ENCODE measurements around the gene ATP1A2.
A peak's percentile ranks its signal among the peaks of the same experiment; 100 is the strongest.
"Not testable (repeated sequence)": the region's sequence is repeated elsewhere in the genome, so short reads cannot be mapped to it uniquely, and the experiment has no call there.

The ATP1A2 gene

DNA sequence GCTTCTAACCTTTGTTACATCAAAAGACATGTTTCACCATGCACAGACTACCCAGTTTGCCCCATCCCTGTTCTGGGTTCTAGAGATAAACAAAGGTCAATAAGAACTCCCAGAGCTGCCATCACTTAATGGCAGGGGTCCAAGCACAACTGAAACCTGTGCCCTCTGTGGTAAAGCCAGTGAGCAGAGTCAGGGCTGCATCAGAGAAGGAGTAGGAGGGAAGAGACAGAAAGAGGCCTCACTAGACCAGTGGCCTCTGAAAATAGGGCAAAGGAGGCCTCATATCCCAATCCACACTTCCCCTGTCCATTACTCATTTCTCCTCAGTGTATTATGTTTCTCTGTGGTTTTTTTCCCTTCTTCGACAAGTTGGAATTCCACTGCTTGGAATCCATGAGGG, 10.2 kb downstream of the ATP1A2 start:
- no peaks in the 10 kb centered on the region for H3K9me3 ChIP-seq (ENCODE audit: control insufficient read depth in 2 of 2, low read length in 2 of 2)
- H3K27ac ChIP-seq (ENCODE audit: low read length) = no peak overlapping the region
- peaks cover 32% of the 10 kb centered on the region for H3K4me1 ChIP-seq (ENCODE audit: control insufficient read depth, insufficient read depth, low read length)
- H3K27me3 ChIP-seq (ENCODE audit: control insufficient read depth in 1 of 2, insufficient read depth in 2 of 2, low read length in 2 of 2) = no peaks in the 10 kb centered on the region
- H3K9ac ChIP-seq (ENCODE audit: low read length in 2 of 2) = no peak overlapping the region
- H3K36me3 ChIP-seq (ENCODE audit: control insufficient read depth in 2 of 2, insufficient read depth in 2 of 2, low read length in 2 of 2) = peaks cover 61 to 83% of the 10 kb centered on the region in 2 donors
- H3K4me3 ChIP-seq (ENCODE audit: low read length in 2 of 2) = no peak overlapping the region

DNA sequence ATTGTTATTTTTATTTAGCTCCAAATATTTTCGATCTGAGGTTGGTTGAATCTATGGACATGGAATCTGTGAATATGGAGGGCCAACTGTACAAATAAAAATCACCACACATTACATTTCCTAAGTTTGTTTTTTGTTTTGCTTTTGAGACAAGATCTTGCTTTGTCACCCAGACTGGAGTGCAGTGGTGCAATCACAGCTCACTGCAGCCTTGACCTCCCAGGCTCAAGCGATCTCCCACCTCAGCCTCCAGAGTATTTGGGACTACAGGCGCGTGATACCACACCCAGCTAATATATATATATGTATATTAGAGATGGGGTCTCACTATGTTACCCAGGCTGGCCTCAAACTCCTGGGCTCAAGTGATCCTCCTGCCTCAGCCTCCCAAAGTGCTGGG, 10.8 kb downstream of the ATP1A2 start:
- H3K9me3 ChIP-seq (ENCODE audit: control insufficient read depth in 2 of 2, low read length in 2 of 2); H3K4me3 ChIP-seq (ENCODE audit: low read length in 2 of 2); H3K27me3 ChIP-seq (ENCODE audit: control insufficient read depth in 1 of 2, insufficient read depth in 2 of 2, low read length in 2 of 2); H3K27ac ChIP-seq (ENCODE audit: low read length); H3K9ac ChIP-seq (ENCODE audit: low read length in 2 of 2): not testable (repeated sequence)
- H3K36me3 ChIP-seq (ENCODE audit: control insufficient read depth in 2 of 2, insufficient read depth in 2 of 2, low read length in 2 of 2) = peaks cover 66 to 83% of the 10 kb centered on the region in 2 donors
- H3K4me1 ChIP-seq (ENCODE audit: control insufficient read depth, insufficient read depth, low read length) = peaks cover 36% of the 10 kb centered on the region

DNA sequence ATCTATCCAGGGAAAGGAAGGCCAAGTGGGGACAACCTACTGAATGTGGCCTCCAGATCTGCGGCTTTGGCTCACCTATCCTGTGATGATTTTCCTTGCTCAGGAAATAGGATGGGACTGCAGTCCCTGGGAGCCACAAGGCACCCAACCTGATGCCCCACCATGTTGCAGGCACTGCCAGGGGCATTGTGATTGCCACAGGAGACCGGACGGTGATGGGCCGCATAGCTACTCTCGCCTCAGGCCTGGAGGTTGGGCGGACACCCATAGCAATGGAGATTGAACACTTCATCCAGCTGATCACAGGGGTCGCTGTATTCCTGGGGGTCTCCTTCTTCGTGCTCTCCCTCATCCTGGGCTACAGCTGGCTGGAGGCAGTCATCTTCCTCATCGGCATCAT, 11.8 kb downstream of the ATP1A2 start:
- Histone ChIP-seq H3K27me3 (ENCODE audit: control insufficient read depth in 1 of 2, insufficient read depth in 2 of 2, low read length in 2 of 2) (no peaks in the 10 kb centered on the region), H3K9me3 (ENCODE audit: control insufficient read depth in 2 of 2, low read length in 2 of 2) (no peaks in the 10 kb centered on the region), H3K4me1 (ENCODE audit: control insufficient read depth, insufficient read depth, low read length) (peaks cover 44% of the 10 kb centered on the region), H3K36me3 (ENCODE audit: control insufficient read depth in 2 of 2, insufficient read depth in 2 of 2, low read length in 2 of 2) (peaks cover 67 to 80% of the 10 kb centered on the region in 2 donors), H3K27ac (ENCODE audit: low read length) (peak overlapping the region; percentile 37), H3K9ac (ENCODE audit: low read length in 2 of 2) (peak overlapping the region; percentile 2 to 7), H3K4me3 (ENCODE audit: low read length in 2 of 2) (no peak overlapping the region)

GRCh38 chr1:160127865-160128523, 12.4 kb downstream of the ATP1A2 start:
- no peaks in the 10 kb centered on the region for H3K27me3 ChIP-seq (ENCODE audit: control insufficient read depth in 1 of 2, insufficient read depth in 2 of 2, low read length in 2 of 2)
- H3K27ac ChIP-seq (ENCODE audit: low read length) = peak overlapping the region; percentile 37
- H3K4me3 ChIP-seq (ENCODE audit: low read length in 2 of 2) = no peak overlapping the region
- no peaks in the 10 kb centered on the region for H3K9me3 ChIP-seq (ENCODE audit: control insufficient read depth in 2 of 2, low read length in 2 of 2)
- peaks cover 44% of the 10 kb centered on the region for H3K4me1 ChIP-seq (ENCODE audit: control insufficient read depth, insufficient read depth, low read length)
- H3K36me3 ChIP-seq (ENCODE audit: control insufficient read depth in 2 of 2, insufficient read depth in 2 of 2, low read length in 2 of 2) = peaks cover 66 to 81% of the 10 kb centered on the region in 2 donors
- H3K9ac ChIP-seq (ENCODE audit: low read length in 2 of 2) = peak overlapping the region; percentile 2 to 7

GRCh38 chr1:160128636-160129035, 13.1 kb downstream of the ATP1A2 start:
- Histone ChIP-seq H3K36me3 (ENCODE audit: control insufficient read depth in 2 of 2, insufficient read depth in 2 of 2, low read length in 2 of 2) (peaks cover 66 to 78% of the 10 kb centered on the region in 2 donors), H3K9me3 (ENCODE audit: control insufficient read depth in 2 of 2, low read length in 2 of 2) (no peaks in the 10 kb centered on the region), H3K4me1 (ENCODE audit: control insufficient read depth, insufficient read depth, low read length) (peaks cover 44% of the 10 kb centered on the region), H3K27me3 (ENCODE audit: control insufficient read depth in 1 of 2, insufficient read depth in 2 of 2, low read length in 2 of 2) (no peaks in the 10 kb centered on the region), H3K9ac (ENCODE audit: low read length in 2 of 2) (no peak overlapping the region), H3K27ac (ENCODE audit: low read length) (peak overlapping the region; percentile 37), H3K4me3 (ENCODE audit: low read length in 2 of 2) (no peak overlapping the region)

- H3K27ac ChIP-seq (ENCODE audit: low read length) = peak overlapping the region; percentile 37
- no peaks in the 10 kb centered on the region for H3K27me3 ChIP-seq (ENCODE audit: control insufficient read depth in 1 of 2, insufficient read depth in 2 of 2, low read length in 2 of 2)
- no peak overlapping the region for H3K9ac ChIP-seq (ENCODE audit: low read length in 2 of 2)
- no peak overlapping the region for H3K4me3 ChIP-seq (ENCODE audit: low read length in 2 of 2)
- H3K9me3 ChIP-seq (ENCODE audit: control insufficient read depth in 2 of 2, low read length in 2 of 2) = no peaks in the 10 kb centered on the region
- H3K36me3 ChIP-seq (ENCODE audit: control insufficient read depth in 2 of 2, insufficient read depth in 2 of 2, low read length in 2 of 2) = peaks cover 66 to 75% of the 10 kb centered on the region in 2 donors
- H3K4me1 ChIP-seq (ENCODE audit: control insufficient read depth, insufficient read depth, low read length) = peaks cover 41% of the 10 kb centered on the region
Measured at GRCh38 chr1:160129046-160129445, 13.5 kb downstream of the ATP1A2 start.

DNA sequence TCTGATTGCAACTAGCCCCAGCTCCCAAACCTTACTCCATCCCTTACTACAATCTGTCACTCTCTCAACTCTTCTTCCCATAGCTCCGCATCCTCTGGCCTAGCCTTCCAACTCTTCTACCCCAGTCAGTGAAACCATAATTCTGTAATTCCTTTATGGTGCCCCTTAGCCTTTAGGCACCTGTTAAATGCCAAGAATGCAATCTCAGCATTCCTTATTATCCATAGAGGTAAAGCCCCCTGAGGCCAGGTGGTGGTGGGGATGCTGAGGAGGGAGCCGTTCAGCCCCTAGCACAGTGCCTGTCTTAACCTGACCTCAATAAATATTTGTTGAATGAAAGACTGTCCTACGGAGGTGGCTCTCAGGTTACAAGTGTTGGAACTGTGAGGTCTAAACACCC, 14.0 kb downstream of the ATP1A2 start:
- peaks cover 67 to 75% of the 10 kb centered on the region in 2 donors for H3K36me3 ChIP-seq (ENCODE audit: control insufficient read depth in 2 of 2, insufficient read depth in 2 of 2, low read length in 2 of 2)
- no peaks in the 10 kb centered on the region for H3K9me3 ChIP-seq (ENCODE audit: control insufficient read depth in 2 of 2, low read length in 2 of 2)
- H3K4me1 ChIP-seq (ENCODE audit: control insufficient read depth, insufficient read depth, low read length) = peaks cover 39% of the 10 kb centered on the region
- H3K9ac ChIP-seq (ENCODE audit: low read length in 2 of 2) = no peak overlapping the region
- H3K27ac ChIP-seq (ENCODE audit: low read length) = no peak overlapping the region
- H3K4me3 ChIP-seq (ENCODE audit: low read length in 2 of 2) = no peak overlapping the region
- H3K27me3 ChIP-seq (ENCODE audit: control insufficient read depth in 1 of 2, insufficient read depth in 2 of 2, low read length in 2 of 2) = no peaks in the 10 kb centered on the region

DNA sequence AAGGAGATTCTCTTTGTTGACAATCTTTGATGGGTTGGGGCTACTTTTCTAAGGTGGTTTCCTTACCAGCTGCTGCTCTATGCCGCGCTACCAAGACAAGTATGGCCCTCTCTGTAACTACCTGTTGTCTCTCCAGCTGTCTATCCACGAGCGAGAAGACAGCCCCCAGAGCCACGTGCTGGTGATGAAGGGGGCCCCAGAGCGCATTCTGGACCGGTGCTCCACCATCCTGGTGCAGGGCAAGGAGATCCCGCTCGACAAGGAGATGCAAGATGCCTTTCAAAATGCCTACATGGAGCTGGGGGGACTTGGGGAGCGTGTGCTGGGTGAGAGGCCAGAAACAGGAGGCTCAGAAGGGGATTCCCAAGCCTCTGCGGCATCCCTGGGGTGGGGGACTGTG, 14.4 kb downstream of the ATP1A2 start:
- H3K4me3 ChIP-seq (ENCODE audit: low read length in 2 of 2) = no peak overlapping the region
- no peaks in the 10 kb centered on the region for H3K9me3 ChIP-seq (ENCODE audit: control insufficient read depth in 2 of 2, low read length in 2 of 2)
- peak overlapping the region; percentile 49 for H3K27ac ChIP-seq (ENCODE audit: low read length)
- H3K27me3 ChIP-seq (ENCODE audit: control insufficient read depth in 1 of 2, insufficient read depth in 2 of 2, low read length in 2 of 2) = no peaks in the 10 kb centered on the region
- no peak overlapping the region for H3K9ac ChIP-seq (ENCODE audit: low read length in 2 of 2)
- peaks cover 70 to 76% of the 10 kb centered on the region in 2 donors for H3K36me3 ChIP-seq (ENCODE audit: control insufficient read depth in 2 of 2, insufficient read depth in 2 of 2, low read length in 2 of 2)
- H3K4me1 ChIP-seq (ENCODE audit: control insufficient read depth, insufficient read depth, low read length) = peaks cover 34% of the 10 kb centered on the region

GRCh38 chr1:160130486-160130885, 14.9 kb downstream of the ATP1A2 start:
- Histone ChIP-seq H3K4me1 (ENCODE audit: control insufficient read depth, insufficient read depth, low read length) (peaks cover 32% of the 10 kb centered on the region), H3K4me3 (ENCODE audit: low read length in 2 of 2) (no peak overlapping the region), H3K27me3 (ENCODE audit: control insufficient read depth in 1 of 2, insufficient read depth in 2 of 2, low read length in 2 of 2) (no peaks in the 10 kb centered on the region), H3K9ac (ENCODE audit: low read length in 2 of 2) (no peak overlapping the region), H3K9me3 (ENCODE audit: control insufficient read depth in 2 of 2, low read length in 2 of 2) (no peaks in the 10 kb centered on the region), H3K36me3 (ENCODE audit: control insufficient read depth in 2 of 2, insufficient read depth in 2 of 2, low read length in 2 of 2) (peaks cover 68 to 74% of the 10 kb centered on the region in 2 donors), H3K27ac (ENCODE audit: low read length) (peak overlapping the region; percentile 49)

DNA sequence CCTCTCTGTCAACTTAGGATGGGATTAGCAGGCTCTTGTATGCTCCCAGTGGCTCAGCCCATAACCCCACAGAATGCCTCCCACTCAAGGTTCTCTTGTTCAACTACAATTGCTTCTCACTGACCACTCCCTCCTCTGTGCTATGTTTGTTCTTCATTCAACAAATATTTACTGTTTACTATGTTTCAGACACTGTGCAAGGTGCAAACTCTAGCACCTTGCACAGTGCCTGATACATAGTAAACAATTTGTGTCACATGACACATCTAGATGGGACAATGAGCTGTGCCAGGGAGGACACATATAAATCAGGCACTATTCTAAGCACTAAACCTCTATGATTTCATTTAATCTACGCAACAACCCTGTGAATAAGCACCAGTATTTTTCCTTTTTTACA, 15.4 kb downstream of the ATP1A2 start:
- Histone ChIP-seq H3K27me3 (ENCODE audit: control insufficient read depth in 1 of 2, insufficient read depth in 2 of 2, low read length in 2 of 2) (no peaks in the 10 kb centered on the region), H3K4me1 (ENCODE audit: control insufficient read depth, insufficient read depth, low read length) (peaks cover 32% of the 10 kb centered on the region), H3K36me3 (ENCODE audit: control insufficient read depth in 2 of 2, insufficient read depth in 2 of 2, low read length in 2 of 2) (peaks cover 68 to 74% of the 10 kb centered on the region in 2 donors), H3K9me3 (ENCODE audit: control insufficient read depth in 2 of 2, low read length in 2 of 2) (no peaks in the 10 kb centered on the region), H3K4me3 (ENCODE audit: low read length in 2 of 2) (no peak overlapping the region), H3K9ac (ENCODE audit: low read length in 2 of 2) (no peak overlapping the region), H3K27ac (ENCODE audit: low read length) (peak overlapping the region; percentile 49)

GRCh38 chr1:160131803-160132565, 16.4 kb downstream of the ATP1A2 start:
- peaks cover 32% of the 10 kb centered on the region for H3K4me1 ChIP-seq (ENCODE audit: control insufficient read depth, insufficient read depth, low read length)
- peak overlapping the region; percentile 49 for H3K27ac ChIP-seq (ENCODE audit: low read length)
- peaks cover 77% of the 10 kb centered on the region in 2 donors for H3K36me3 ChIP-seq (ENCODE audit: control insufficient read depth in 2 of 2, insufficient read depth in 2 of 2, low read length in 2 of 2)
- H3K9me3 ChIP-seq (ENCODE audit: control insufficient read depth in 2 of 2, low read length in 2 of 2) = no peaks in the 10 kb centered on the region
- no peak overlapping the region for H3K4me3 ChIP-seq (ENCODE audit: low read length in 2 of 2)
- no peaks in the 10 kb centered on the region for H3K27me3 ChIP-seq (ENCODE audit: control insufficient read depth in 1 of 2, insufficient read depth in 2 of 2, low read length in 2 of 2)
- H3K9ac ChIP-seq (ENCODE audit: low read length in 2 of 2) = no peak overlapping the region

Measured in stomach smooth muscle (tissue), 2 donors.